Measurements from ENCODE around the gene GTPBP1. TPM values are rescaled to one million over a fixed set of nuclear protein-coding genes. Genes with fewer than 3 reads are reported as not detected.

The GTPBP1 gene
- total and polyA plus RNA-seq, 2 of the 13 experiments (the other 11 are each of a cell fraction or from before 2014, with no cell fraction given): 22.3 to 27.0 TPM

GRCh38 chr22:38735465-38736256 is 29.9 kb downstream of the GTPBP1 start:
- no peak for ATAC-seq
- intact Hi-C loops (cut with micrococcal nuclease; ENCODE audit: unreplicated experiment): no loop called here
- Histone ChIP-seq H3K36me3 (replicated peaks in 1 of 2; ENCODE audit: control insufficient read depth in 1 of 2, insufficient read depth in 2 of 2, low read length in 2 of 2) (peaks cover 36 to 56% of the 10 kb centered on the region in 2 experiments), H3K4me1 (ENCODE audit: insufficient read depth, low read length) (peaks cover 11% of the 10 kb centered on the region), H3K79me2 (ENCODE audit: insufficient read depth, low read length) (no peaks in the 10 kb centered on the region), H3K4me2 (ENCODE audit: low read depth, low read length) (no peak overlapping the region), H3K9me3 (ENCODE audit: low read length) (no peaks in the 10 kb centered on the region), H4K20me1 (ENCODE audit: insufficient read depth, low read length) (peaks cover 11% of the 10 kb centered on the region; the same call in 1 of the 2 replicates), H3K4me3 (replicated peaks in 1 of 3; ENCODE audit: insufficient read depth in 1 of 3, low read depth in 2 of 3, low read length in 3 of 3) (no peak overlapping the region), H3K9ac (ENCODE audit: insufficient read depth, low read depth, low read length) (no peak overlapping the region), H2AFZ (ENCODE audit: low read length) (no peak overlapping the region), H3K27ac (ENCODE audit: extremely low read length, insufficient read depth, low read length) (no peak overlapping the region), H3K27me3 (ENCODE audit: control insufficient read depth in 1 of 2, insufficient read depth in 2 of 2, low read length in 2 of 2) (no peaks in the 10 kb centered on the region; a peak in 1 of 5 replicates)
- ChIA-PET CTCF (ENCODE audit: low intra/inter-chr PET ratio, low total read pairs) (no interaction called here), POLR2A (interaction anchor here (0.9 to 1.5 kb wide), 4 partner anchors 11 to 30 kb away, joined by 3 to 4 read pairs (median 3); no protein-coding TSS in a partner anchor)
- 100% methylated on average over 5 of the region's 15 CpGs for WGBS (ENCODE audit: low lambda C conversion rate)
- in situ Hi-C loops (cut with HindIII; ENCODE audit: extremely low pct_ligation_motif_present, low pct_unique_long_range_greater_than_20kb): no loop called here
- FAIRE-seq: no peak
- no peak for DNase-seq (ENCODE audit: low spot score)
- BruUV-seq (replicated peaks): no TSS peak
- TF ChIP-seq SMC3 (IDR thresholded peaks at IDR 0.05; ENCODE audit: low read length): no peak
- no peak for TF ChIP-seq KLF11 (CRISPR knock-in tag; IDR thresholded peaks at IDR 0.05)
- no peak for TF ChIP-seq GPBP1L1 (CRISPR knock-in tag; IDR thresholded peaks at IDR 0.05)
- no peak for TF ChIP-seq CEBPB (IDR thresholded peaks at IDR 0.05; ENCODE audit: borderline replicate concordance, low read depth, low read length)
- no peak for TF ChIP-seq SIX1 (CRISPR knock-in tag; IDR thresholded peaks at IDR 0.05; ENCODE audit: borderline replicate concordance)
- TF ChIP-seq ZNF318 (CRISPR knock-in tag; IDR thresholded peaks at IDR 0.05): no peak
- TF ChIP-seq POLR2AphosphoS5 (IDR thresholded peaks at IDR 0.05; ENCODE audit: low read depth, low read length): peak; percentile 21; the same call in 1 of the 2 replicates
- TF ChIP-seq GTF2F1 (IDR thresholded peaks at IDR 0.05; ENCODE audit: low read length): no peak
- TF ChIP-seq ZNF274 (CRISPR knock-in tag; IDR thresholded peaks at IDR 0.05): no peak
- no peak for TF ChIP-seq PAWR (CRISPR knock-in tag; IDR thresholded peaks at IDR 0.05; ENCODE audit: borderline replicate concordance)
- TF ChIP-seq CEBPG (CRISPR knock-in tag; IDR thresholded peaks at IDR 0.05): no peak
- no peak for TF ChIP-seq GPN1 (CRISPR knock-in tag; IDR thresholded peaks at IDR 0.05; ENCODE audit: borderline replicate concordance)
- no peak for TF ChIP-seq BHLHE40 (IDR thresholded peaks at IDR 0.05; ENCODE audit: low read length)
- no peak for TF ChIP-seq ZNF124 (CRISPR knock-in tag; IDR thresholded peaks at IDR 0.05)
- TF ChIP-seq RBFOX2 (IDR thresholded peaks at IDR 0.05; ENCODE audit: low read depth, low read length): peak; percentile 37; the same call in 1 of the 2 replicates
